Measurements from ENCODE around the gene ZNF574.

Gene ZNF574

GRCh38 chr19:42066075-42066754 lies 9.8 kb upstream of the ZNF574 start:
- in situ Hi-C loops (cut with HindIII; ENCODE audit: low sequenced_read_pairs), result no loop called here
- no peak overlapping the region for H3K4me3 ChIP-seq (ENCODE audit: low read depth, low read length)
- TF ChIP-seq CTCF (IDR thresholded peaks at IDR 0.05; ENCODE audit: low read depth, low read length, missing control alignments), result no peak
- no peak for DNase-seq (ENCODE audit: low read depth)

GRCh38 chr19:42067315-42067888 lies 8.6 kb upstream of the ZNF574 start:
- no peak for TF ChIP-seq CTCF (IDR thresholded peaks at IDR 0.05; ENCODE audit: low read depth, low read length, missing control alignments)
- in situ Hi-C loops (cut with HindIII; ENCODE audit: low sequenced_read_pairs), result no loop called here
- no peak overlapping the region for H3K4me3 ChIP-seq (ENCODE audit: low read depth, low read length)
- DNase-seq (ENCODE audit: low read depth), result no peak

- no peak overlapping the region for H3K4me3 ChIP-seq (ENCODE audit: low read depth, low read length)
- in situ Hi-C loops (cut with HindIII; ENCODE audit: low sequenced_read_pairs), result no loop called here
- no peak for DNase-seq (ENCODE audit: low read depth)
- TF ChIP-seq CTCF (IDR thresholded peaks at IDR 0.05; ENCODE audit: low read depth, low read length, missing control alignments), result no peak
These were observed 7.6 kb upstream of the ZNF574 start for GRCh38 chr19:42068361-42068755.

- in situ Hi-C loops (cut with HindIII; ENCODE audit: low sequenced_read_pairs), result no loop called here
- DNase-seq (ENCODE audit: low read depth), result no peak
- no peak overlapping the region for H3K4me3 ChIP-seq (ENCODE audit: low read depth, low read length)
- TF ChIP-seq CTCF (IDR thresholded peaks at IDR 0.05; ENCODE audit: low read depth, low read length, missing control alignments), result no peak
These were observed 7.0 kb upstream of the ZNF574 start for GRCh38 chr19:42068756-42069571.

GRCh38 chr19:42069619-42070351 lies 6.2 kb upstream of the ZNF574 start, which contains the start of gene GRIK5:
TSS of gene GRIK5 (minus strand) at chr19:42070206. CDS start at chr19:42065770, 4,436 bp downstream.
- no peak for DNase-seq (ENCODE audit: low read depth)
- no peak for TF ChIP-seq CTCF (IDR thresholded peaks at IDR 0.05; ENCODE audit: low read depth, low read length, missing control alignments)
- in situ Hi-C loops (cut with HindIII; ENCODE audit: low sequenced_read_pairs), result no loop called here
- no peak within 1 kb of the TSS for H3K4me3 ChIP-seq (ENCODE audit: low read depth, low read length)

GRCh38 chr19:42071247-42071646 lies 4.7 kb upstream of the ZNF574 start:
- TF ChIP-seq CTCF (IDR thresholded peaks at IDR 0.05; ENCODE audit: low read depth, low read length, missing control alignments), result no peak
- no peak overlapping the region for H3K4me3 ChIP-seq (ENCODE audit: low read depth, low read length)
- in situ Hi-C loops (cut with HindIII; ENCODE audit: low sequenced_read_pairs), result no loop called here
- DNase-seq (ENCODE audit: low read depth), result no peak

Data from astrocyte of the cerebellum (primary cell).